Endometrium (tissue), 2 donors: ENCODE measurements around the gene ABHD11.

Source experiments
- FAIRE-seq: peaks from 2 replicates; lab custom pipeline; 2012; peaks lifted over from hg19 to GRCh38; lab: Jason Lieb, UNC
- donor health status: control.
- donor health status: control.

The ABHD11 gene

DNA sequence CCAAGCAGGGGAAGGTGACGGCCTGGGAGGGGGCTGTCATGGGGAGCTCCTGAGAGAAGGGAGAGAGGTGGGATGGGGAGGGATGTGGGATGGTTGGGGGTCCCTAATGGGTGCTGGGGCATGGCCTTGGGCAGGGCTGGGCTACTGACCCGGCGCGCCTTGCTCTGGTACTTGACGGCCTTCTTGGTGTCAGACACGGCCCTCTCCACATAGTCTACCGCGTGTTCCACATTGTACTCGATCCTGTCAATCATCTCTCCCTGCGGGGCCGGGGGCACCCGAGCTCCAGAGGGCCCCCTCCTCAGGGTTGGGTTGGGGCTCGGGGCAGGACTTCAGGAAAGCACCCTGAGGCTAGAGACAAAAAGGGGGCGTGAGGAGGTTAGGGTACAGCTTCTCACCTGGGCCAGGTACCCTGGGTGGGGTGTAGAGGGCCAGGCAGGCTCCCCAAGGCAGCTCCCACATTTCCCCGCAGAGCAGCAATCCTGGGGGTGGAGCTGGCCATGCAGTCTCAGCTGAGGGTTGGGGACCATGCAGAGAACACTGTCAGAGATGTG lies 37.9 kb downstream of the ABHD11 start:
- no peak for FAIRE-seq

DNA sequence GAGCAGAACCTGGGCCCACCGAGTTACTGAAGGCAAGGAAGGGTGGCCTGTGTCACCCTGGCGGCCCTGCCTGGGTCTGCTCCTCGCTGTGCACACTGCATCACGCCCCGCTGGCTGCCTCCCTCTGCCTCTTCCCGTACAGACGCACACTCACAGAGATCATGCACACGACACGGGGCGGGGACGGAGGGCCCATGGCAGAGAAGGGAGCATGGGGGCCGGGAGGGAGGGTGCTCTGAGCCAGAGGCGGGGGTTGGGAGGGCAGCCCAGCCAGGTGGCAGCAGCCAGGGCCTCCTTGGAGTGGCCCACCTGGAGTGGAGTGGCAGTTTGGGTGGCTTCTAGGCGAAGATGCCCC lies 38.6 kb downstream of the ABHD11 start:
- no peak for FAIRE-seq

DNA sequence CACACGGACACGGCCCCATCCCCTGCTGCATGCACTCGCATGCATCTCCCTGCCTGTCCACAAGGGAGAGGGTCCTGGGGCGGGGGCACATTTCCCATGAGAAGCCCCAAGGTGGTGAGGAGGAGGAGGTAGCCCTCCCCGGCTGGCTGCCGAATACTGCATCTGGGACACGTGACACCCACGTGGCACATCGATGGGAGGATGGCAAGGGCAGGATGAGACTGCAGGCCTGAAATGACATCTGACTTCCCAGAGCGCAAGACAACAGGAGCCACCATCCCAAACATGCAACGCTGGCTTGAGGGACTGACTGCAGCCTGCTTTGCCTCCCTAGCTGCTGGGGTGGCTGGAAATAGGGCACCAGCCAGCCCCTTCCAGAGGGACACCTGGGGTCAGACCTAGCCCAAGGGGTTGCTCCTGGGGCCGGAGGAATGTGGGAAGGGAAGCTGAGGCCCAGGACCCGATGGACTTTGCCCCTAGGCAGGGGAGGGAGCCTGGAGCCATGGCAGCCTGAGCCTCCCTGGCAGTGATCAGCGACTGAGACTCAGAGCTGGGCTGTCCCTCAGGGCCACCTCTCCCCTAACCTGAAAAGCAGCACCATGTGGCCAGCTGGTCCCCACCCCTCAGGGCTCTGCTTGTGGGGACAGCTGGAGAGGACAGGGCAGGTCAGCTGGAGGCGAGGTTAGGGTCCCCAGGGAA lies 39.1 kb downstream of the ABHD11 start:
- no peak for FAIRE-seq

GRCh38 chr7:73698410-73698809 lies 40.2 kb downstream of the ABHD11 start:
- no peak for FAIRE-seq

DNA sequence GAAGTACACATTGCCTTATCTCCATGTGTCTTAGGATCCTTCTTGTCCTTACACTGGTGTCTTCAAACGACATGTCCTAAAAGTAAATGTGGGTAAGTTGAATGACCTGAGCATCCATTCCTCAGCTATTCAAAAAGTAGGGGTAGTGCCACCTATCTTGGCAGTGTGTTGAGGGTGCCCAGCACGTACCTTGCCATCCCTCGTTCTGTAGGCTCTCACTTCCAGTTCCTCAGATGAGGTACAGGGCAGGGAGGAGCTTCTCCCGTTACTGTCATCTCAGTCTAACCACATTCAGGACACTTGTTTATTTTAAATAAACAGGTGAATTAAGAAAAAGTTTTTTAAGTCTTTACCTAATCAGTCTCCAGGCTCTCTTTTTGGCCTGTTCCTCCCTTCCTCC lies 42.2 kb downstream of the ABHD11 start:
- FAIRE-seq = no peak

DNA sequence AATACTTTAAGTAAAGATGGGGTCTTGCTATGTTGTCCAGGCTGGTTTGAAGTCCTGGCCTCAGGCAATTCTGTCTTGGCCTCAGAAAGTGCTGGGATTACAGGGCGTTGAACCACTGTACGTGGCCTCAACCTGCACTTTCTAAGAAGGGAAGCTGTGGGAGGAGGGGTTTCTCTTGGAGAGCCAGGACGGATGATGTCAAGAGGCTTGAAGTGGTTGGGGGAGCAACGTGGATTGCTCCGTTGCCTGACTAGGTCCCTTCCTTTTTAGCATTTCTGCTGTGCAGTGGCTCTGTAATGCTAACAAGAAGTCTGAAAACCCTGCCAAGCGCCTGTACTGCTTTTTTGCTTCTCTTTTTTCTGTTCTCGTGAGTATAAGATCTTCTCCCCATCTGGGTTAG lies 48.0 kb downstream of the ABHD11 start:
- FAIRE-seq = no peak

DNA sequence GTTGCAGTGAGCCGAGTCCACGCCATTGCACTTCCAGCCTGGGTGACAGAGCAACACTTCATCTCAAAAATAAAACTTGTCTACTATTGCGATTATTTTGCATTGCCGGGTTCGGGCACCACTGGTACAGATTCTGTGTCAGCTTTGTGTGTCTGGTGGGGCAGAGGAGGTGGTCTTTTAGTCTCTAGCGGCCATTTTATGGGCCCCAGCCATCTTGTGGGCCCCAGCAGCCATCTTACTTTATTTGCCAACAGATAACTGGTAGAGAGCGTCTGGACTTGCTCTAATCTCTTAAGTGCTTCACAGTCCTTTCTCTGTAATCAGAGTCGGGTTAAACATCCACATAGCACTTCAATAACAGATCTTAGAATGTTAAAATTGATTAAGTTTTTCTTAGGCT lies 50.3 kb downstream of the ABHD11 start:
- FAIRE-seq = no peak
